NAMALWA (cell line): ENCODE data around the gene AHNAK.
"Not testable (repeated sequence)": the region's sequence is repeated elsewhere in the genome, so short reads cannot be mapped to it uniquely, and the experiment has no call there.

ENCODE experiments used
- DNase-seq: peaks from one replicate; pipeline ENCODE4 v3.0.0-alpha.2; 2015; ENCODE audit warnings: low spot score

Gene AHNAK, protein sequence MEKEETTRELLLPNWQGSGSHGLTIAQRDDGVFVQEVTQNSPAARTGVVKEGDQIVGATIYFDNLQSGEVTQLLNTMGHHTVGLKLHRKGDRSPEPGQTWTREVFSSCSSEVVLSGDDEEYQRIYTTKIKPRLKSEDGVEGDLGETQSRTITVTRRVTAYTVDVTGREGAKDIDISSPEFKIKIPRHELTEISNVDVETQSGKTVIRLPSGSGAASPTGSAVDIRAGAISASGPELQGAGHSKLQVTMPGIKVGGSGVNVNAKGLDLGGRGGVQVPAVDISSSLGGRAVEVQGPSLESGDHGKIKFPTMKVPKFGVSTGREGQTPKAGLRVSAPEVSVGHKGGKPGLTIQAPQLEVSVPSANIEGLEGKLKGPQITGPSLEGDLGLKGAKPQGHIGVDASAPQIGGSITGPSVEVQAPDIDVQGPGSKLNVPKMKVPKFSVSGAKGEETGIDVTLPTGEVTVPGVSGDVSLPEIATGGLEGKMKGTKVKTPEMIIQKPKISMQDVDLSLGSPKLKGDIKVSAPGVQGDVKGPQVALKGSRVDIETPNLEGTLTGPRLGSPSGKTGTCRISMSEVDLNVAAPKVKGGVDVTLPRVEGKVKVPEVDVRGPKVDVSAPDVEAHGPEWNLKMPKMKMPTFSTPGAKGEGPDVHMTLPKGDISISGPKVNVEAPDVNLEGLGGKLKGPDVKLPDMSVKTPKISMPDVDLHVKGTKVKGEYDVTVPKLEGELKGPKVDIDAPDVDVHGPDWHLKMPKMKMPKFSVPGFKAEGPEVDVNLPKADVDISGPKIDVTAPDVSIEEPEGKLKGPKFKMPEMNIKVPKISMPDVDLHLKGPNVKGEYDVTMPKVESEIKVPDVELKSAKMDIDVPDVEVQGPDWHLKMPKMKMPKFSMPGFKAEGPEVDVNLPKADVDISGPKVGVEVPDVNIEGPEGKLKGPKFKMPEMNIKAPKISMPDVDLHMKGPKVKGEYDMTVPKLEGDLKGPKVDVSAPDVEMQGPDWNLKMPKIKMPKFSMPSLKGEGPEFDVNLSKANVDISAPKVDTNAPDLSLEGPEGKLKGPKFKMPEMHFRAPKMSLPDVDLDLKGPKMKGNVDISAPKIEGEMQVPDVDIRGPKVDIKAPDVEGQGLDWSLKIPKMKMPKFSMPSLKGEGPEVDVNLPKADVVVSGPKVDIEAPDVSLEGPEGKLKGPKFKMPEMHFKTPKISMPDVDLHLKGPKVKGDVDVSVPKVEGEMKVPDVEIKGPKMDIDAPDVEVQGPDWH (N-terminal part only)

DNA sequence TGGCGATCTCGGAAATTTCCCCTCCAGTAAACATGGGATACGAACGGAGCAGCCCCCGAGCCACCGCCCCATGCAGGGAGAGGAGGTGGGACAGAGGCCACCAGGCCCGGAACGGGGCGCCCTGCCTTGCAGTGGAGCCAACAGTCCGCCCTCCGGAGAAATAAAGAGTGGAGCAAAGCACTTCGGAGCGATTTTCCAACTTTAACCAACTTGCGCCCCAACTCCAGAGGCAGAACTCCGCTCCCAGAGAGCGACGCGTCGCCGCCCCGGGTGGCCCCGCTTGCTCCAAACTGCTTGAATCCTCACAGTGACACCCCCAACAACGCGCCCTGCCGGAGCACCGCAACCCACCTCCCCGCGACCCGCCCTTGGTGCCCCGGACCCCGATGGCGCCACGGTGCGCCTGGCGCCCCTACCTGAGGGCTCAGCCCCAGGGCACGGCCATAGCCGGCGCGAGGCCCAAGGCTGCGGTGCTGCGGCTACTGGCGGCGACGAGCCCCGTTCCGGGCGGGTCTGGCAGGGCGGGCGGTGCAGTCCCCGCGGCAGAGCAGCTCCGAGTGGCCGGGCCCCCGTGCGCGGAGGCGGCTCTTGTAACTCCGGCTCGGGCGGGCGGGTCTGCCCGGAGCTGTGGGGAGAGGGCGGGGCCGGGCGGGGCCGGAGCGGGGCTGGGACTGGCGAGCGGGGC is at the start of gene AHNAK:
AHNAK (minus strand) TSS at position 563 of the 685 bp plus-strand sequence. CDS start 10,708 bp downstream, outside the sequence.
- no peak for DNase-seq

DNA sequence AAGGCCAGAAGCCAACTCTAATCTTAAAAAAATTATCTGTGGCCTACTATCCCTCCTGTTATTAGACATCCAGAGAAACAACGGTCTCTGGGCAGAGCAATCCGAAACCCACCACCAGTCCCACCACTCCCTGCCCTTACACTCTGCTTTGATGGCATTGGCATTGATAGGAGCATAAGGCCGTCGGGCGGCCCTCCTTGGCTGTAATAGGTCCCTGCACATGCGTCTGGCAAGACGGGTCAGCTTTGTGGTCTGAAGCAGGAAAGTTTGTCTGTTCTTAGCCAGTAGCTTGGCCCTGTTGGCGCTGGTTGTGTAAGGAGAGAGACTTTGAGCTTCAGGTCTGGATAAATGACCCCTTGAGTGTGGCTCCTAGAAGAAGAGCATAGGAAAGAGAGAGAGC is 48.5 kb upstream of the AHNAK start:
- no peak for DNase-seq

DNA sequence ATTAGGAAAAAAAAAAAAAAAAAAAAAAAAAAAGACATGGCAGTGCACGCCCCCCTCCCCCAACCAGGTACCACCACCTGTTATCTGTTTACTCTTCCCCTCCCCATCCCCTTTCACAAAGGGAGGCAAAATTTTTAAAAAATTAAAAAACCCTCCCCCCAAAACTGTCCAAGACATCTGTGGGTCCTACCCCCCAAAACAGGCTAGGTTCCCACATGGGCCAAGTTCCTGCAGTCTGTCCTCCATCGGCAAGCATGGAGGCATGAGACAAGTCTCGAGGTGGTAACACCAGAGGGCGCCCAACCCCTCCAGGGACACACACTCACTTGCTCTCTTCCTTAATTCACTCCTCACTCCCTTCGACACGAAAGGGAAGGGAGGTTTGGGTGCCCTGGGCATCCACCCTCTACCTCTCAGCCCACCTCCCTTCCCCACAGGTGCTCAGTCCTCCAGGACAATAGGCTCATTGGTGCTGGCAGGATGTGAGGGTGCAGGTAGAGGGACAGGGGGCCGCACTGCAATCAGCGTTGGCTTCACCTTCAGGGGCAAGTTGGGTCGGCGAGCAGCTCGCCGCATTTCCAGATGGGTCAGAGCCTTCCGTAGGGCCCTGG is 46.9 kb upstream of the AHNAK start:
- peak; percentile 86 for DNase-seq

DNA sequence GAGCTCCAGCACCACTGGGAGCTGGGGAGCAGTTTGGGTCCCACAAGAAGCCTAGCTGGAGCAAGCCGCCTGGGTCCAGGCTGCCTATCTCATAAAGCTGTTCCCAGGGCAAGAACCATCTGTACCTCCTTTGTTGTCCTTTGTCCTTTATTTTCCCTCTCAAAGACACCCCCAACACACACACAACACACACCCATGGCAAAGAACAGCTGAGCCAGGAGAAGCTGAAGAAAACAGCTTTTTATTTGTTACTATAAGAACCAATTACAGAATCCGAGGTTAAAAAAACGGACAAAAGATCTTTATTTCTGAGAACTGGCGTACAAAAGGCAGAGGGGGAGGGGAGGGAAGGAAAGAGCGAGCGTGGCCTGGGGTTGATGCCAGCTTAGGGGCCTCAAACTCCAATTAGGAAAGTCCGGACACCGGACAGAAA is 46.4 kb upstream of the AHNAK start:
- DNase-seq, result no peak

DNA sequence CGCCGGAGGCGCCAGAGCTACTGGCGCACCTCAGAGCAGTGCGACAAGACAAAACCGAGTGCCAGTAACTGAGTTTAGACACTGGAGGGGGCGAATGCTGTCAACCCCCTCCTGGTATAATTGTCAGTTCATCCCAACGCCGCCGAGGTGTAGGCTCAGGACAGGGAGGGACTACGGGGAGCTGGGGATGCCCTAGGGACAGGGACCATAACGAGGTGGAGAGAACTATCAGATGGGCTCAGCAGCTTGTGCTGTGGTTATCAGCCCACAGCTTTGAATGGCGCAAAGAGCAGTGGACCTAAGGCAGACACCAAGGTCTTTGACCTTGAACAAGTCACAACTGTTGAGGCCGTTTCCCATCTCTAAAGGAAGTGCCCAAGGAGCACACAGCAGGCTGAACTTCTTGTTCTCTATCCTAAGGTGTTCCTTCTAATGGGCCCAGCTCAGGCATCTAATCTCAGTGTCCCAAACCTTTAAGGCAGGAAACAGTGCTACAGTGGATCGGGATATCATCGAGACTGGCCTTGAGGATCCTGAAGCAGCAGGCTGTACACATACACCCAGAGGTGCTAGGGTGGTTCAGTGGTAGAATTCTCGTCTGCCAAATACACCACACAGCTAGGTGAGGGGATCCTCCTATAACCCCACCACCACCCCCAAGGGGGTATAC is 45.7 kb upstream of the AHNAK start:
- DNase-seq, result no peak

DNA sequence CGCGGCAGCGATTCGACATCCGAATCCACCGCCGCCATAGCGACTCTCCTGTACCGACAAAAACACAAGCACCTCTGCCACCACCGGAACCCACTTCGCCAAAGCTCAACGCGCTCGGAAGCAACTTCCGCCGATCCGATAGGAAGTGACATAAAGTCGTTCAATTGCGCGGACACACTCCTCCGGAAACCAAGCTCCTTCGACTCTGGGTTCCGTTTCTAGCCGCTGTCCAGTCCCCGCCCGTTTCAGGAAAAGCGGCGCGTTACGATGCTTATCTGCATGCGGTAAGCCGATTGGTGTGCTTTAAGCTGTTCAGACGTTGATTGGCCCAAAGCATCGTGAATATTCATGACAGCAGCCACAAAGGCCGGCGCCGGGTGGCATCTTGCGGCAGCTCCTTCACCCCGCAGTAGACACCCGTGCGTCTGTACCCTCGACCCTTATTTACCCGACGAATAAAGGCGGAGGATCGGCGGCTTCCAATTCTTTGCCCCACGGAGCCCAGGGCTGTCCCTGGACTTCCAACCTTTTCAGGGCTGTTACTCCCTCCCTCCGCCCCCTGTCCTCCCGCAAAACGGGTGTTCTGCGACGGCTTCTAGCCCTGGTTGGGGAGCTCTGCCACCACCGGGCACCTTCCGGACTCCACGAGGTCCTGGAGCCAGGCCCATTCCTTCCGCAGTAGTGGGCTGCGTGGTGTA is 45.0 kb upstream of the AHNAK start, which contains the start of gene TUT1:
TUT1 (minus strand) TSS at position 76 of the 698 bp plus-strand sequence; CDS start at position 38, 38 bp downstream.
- peak; percentile 99 for DNase-seq

DNA sequence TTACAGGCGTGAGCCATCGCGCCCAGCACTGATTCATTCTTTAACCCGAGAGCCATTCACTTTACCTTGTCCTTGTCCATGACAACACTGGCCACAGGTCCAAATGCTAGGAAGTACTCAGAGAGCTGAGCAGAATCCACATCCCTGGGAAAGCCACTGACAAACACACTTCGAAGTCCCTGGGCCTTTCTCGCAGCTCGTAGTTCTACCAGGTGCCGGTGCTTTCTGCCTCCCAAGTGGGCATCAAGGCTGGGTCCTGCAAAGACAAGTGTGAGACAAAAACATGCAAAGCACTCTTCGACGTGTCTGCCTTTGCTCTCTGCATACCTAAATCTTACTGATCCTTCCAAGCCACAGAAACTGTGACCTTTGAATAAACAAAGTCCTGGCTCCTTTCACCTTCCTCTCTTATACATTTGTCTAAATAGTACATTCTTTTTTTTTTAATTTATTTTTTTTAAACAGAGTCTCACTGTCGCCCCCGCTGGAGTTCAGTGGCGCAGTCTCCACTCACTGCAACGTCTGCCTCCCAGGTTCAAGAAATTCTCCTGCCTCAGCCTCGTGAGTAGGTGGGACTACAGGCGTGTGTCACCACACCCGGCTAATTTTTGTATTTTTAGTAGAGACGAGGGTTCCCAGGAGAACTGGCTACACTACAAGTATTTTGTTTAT is 42.5 kb upstream of the AHNAK start:
- peak; percentile 68 for DNase-seq

DNA sequence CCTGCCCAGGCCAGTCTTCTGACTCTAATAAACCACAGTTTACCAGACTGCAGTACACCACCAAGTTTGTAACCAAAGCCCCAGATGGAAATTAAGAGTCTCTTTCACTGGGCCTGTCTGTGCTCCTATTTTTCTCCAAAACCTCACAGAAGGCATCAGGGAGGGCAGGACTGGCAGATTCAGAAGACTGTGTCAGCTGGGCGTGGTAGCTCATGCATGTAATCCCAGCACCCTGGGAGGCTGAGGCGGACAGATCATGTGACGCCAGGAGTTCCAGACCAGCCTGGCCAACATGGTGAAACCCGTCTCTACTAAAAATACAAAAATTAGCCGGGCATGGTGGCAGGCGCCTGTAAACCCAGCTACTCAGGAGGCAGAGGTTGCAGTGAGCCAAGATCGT is 38.8 kb upstream of the AHNAK start:
- DNase-seq, result not testable (repeated sequence)

DNA sequence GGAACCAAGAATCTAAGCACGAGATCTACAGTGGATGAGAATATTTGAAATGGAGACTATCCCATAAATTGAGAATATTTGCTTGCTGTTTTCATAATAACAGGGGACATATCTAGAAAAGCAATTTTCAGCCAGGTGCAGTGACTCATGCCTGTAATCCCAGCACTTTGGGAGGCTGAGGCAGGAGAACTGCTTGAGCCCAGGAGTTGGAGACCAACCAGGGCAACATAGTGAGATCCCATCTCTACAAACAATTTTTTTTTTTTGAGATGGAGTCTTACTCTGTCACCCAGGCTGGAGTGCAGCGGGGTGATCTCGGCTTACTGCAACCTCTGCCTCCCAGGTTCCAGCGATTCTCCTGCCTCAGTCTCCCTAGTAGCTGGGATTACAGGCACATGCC is 35.1 kb upstream of the AHNAK start:
- DNase-seq, result not testable (repeated sequence)

DNA sequence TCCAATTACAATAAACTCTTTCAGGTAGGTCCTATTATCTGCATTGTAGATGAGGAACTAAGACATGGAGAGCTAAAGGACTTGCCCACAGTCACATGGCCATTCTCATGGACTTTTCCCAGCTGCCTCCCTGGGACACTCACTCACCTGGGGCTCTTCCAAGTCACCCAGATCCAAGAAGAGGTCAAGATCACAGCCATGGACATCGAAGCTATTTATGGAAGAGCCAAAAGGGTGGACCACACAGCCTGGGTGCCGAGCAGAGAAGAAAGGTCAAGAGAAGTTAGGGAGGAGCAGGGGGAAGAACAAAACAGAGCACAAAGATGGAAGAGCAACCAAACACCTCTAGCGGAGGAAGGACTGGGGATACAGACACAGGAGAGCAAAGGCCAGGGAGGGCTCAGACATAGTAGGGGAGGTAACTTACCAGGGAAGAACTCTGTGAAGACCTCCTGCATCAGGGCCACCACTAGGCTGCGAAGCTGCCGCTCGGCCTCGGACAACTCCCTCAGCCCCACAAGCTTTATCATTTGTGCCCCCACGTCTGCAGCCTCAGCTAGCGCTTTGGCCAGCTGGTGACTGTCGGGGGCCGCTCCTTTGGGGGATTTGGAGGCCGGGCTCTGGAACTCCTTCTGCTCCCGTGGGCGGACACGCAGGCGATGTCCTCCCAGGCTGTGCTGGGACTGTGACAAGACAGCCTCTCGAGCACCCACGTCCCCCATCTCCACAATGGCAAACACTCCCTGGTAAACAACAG is 34.5 kb upstream of the AHNAK start:
- no peak for DNase-seq

DNA sequence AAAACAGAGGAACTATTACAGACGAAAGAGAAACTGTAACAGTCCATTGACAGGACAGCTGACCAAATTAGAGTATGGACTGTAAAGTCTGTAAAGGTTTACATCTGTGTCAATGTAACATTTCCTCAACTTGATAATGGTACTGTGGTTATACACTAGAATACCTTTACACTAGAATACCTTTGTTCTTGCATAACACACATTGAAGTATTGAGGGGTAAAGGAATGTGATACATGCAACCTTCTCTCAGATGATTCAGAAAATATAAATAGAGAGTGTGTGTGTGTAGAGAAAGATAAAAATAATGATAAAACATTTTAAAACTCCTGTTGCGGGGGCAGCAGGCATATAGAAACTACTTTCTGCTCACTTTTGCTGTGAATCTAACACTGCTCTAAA is 32.6 kb upstream of the AHNAK start:
- no peak for DNase-seq

DNA sequence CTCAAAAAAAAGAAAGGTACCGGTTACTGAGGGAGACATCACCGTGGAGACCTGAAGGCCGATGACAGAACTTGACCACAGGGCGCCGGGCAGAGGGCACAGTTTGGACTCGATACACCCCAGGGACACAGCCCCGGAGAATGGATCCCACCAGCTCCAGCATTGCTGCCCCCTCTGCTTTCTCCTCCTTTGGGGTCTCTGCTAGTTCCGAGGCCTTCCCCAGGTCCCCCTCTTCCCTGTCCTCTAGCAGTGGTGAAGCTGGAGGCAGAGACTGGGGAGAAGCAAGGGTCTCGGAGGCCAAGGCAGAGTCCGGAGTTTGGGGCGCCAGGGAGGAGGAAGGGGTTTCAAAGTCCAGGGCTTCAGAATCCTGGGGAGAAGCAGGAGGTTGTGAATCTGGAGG is 31.9 kb upstream of the AHNAK start:
- no peak for DNase-seq

DNA sequence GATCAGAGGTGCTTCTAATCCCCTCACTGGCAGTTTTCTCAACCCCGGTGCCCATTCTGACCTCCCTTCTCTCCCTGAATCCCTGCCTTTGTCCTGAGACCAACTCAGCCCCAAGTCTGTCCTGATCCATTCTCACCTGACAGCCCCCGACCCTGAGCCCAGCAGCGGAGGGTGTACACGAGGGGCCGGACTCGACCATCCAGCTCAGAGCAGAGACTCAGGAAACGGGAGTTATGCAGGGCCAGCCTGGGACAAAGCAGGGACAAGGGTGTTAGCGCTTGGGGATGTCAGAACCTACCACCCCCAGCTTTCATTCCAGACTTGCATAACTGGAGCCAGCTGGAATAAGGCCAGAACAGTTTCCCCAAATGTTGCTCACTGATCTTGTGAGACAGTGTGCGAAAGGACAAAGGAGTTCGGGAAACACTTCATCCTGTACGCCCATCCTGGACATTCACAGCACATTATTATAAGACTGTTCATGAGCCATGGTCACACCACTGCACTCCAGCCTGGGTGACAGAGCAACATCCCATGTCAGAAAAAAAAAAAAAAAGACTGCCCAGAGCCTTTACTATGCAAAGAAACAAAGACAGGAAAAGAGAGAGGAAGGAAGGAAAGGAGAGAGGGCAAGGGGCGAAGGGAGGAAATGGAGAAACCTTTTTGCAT is 30.6 kb upstream of the AHNAK start:
- no peak for DNase-seq

DNA sequence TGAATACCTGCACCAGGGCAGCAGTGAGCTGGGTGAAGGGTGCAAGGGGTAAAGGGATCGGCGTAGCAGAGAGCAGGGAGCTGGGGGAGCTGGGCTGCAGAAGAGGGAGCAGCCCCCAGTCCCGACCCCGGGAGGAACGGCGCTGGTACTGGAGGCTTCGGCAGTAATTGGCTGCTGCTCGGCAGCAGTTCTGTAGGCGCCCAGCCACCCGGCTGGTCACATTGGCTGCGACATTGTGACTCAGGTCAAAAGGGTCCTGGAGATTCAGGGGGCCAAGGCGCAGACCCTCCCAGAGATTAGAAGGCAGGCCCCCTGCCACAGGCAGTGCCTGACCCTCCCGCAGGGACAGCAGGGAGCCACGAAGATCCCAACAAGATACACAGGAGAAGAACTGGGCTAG is 29.2 kb upstream of the AHNAK start:
- no peak for DNase-seq

DNA sequence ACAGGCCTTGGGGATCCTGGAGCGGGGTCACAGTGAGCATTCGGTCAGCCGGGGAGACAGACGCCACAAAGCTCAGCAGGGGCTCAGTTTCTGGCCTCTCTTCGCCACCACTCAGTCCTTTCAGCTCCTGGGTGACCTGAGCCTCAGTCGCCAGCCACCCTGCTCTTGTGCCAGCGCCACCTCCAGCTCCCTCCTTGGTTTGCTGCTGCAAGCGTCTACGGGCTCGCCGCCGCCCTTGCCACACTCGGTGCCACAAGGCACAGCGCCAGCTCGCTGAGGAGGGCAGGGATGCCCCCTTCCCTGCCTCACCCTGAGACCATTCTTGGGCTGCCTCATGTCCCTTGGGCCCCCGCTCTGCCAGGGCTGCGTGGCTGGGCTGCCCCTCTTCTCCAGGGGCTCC is 28.6 kb upstream of the AHNAK start:
- no peak for DNase-seq

DNA sequence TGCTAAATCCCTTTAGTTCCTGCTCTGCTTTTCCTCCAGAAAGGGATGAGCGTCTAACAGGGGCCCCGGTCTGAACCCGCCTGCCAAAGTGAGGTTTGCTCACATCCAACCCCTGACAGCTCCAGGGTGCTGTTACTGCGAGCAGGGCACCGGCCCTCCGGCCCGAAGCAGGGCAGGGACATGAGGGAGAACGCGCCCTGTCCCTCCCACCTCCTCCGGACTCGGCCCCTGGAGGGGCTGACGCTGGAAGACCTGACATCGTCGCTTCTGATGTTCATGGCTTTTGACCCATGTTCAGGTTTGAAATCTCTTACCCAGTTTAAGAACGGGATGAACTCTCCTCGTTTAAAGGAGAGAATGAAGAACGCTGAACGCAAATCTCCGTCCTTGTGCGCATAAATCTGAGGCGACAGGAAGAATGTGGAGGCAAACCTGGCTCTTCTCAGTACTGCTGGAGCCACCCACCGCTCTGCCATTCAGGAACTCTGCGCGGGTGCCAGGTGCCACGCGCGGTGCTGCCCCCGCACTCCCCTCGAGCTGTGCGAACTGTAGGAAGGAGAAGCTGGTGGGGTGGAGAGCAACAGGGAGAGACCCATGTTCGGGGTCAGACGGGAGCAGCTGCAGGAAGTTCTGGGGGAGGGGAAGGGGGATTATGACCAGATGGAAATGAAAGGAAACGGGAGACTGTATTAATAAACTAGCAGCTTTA is 27.9 kb upstream of the AHNAK start:
- DNase-seq, result peak; percentile 41
